Endothelial cell of umbilical vein (primary cell): ENCODE measurements around the gene IQCE. TPM values are rescaled to one million over a fixed set of nuclear protein-coding genes. Genes with fewer than 3 reads are reported as not detected.

ENCODE experiments used
- BruUV-seq: library from RNA; stranded (reverse); fragments of 400-500 nt; replicated peaks from 2 replicates; lab custom pipeline; 2021; lab: Mats Ljungman, UMichigan
- CTCF ChIA-PET: fragments of 300-600, 350-600 bp; sonication (Branson Sonifier 250); formaldehyde crosslinking; loops from one replicate; lab custom pipeline; 2021; ENCODE audit warnings: antibody characterized with exemption, inconsistent platforms; lab: Charles Lee
- POLR2A ChIA-PET: fragments of 300-600, 350-600 bp; sonication (Branson Sonifier 250); formaldehyde crosslinking; loops from one replicate; lab custom pipeline; 2021; ENCODE audit warnings: antibody characterized with exemption, inconsistent platforms; lab: Charles Lee
- DNase-seq: peaks from one replicate; pipeline ENCODE4 v3.0.0-alpha.2; 2011; ENCODE audit warnings: low read depth, low spot score
- FAIRE-seq: peaks from 2 replicates; lab custom pipeline; 2011; peaks lifted over from hg19 to GRCh38; lab: Jason Lieb, UNC
- H2AFZ ChIP-seq: 2 replicates; pipeline ENCODE4 v1.6.0; 2012; ENCODE audit warnings: low read depth, low read length, control low read depth, inconsistent platforms
- H3K27ac ChIP-seq: 2 replicates; pipeline ENCODE4 v1.5.1; 2011; ENCODE audit warnings: low read depth, mild to moderate bottlenecking, control low read depth, low read length, moderate library complexity; ENCODE audit not compliant: insufficient read depth
- H3K27me3 ChIP-seq, 2 experiments: 2 replicates each; pipeline versions ENCODE4 v1.6.0 to v1.6.1; 2011; ENCODE audit warnings: low read length in 2 of 2, mixed read lengths in 1 of 2; ENCODE audit not compliant: control insufficient read depth in 2 of 2, insufficient read depth in 2 of 2
- H3K36me3 ChIP-seq, 2 experiments: 2 replicates in 1 of 2; 3 replicates in 1 of 2; pipeline ENCODE4 v1.5.1; 2011; ENCODE audit warnings: low read length in 2 of 2, mild to moderate bottlenecking in 1 of 2, moderate library complexity in 1 of 2; ENCODE audit not compliant: control insufficient read depth in 2 of 2, insufficient read depth in 2 of 2; ENCODE audit errors: extremely low read depth in 1 of 2
- H3K4me1 ChIP-seq: 3 replicates; pipeline ENCODE4 v1.5.1; 2011; ENCODE audit warnings: mild to moderate bottlenecking, low read length; ENCODE audit not compliant: control insufficient read depth, insufficient read depth; ENCODE audit errors: extremely low read depth
- H3K4me2 ChIP-seq: 2 replicates; pipeline ENCODE4 v1.6.1; 2011; ENCODE audit warnings: low read length, control low read depth, mixed read lengths; ENCODE audit not compliant: insufficient read depth
- H3K4me3 ChIP-seq, 3 experiments: fragments of 200-600 bp in 1 of 3; sonication (generic), shearing (Covaris generic) in 1 of 3; replicated peaks in 1 of 3; 2 replicates each; pipeline ENCODE4 v1.5.1; 2011 to 2016; ENCODE audit warnings: control low read depth in 3 of 3, low read length in 3 of 3, mild to moderate bottlenecking in 2 of 3, inconsistent platforms in 1 of 3, low read depth in 1 of 3, moderate library complexity in 1 of 3; ENCODE audit not compliant: insufficient read depth in 1 of 3
- H3K79me2 ChIP-seq: 2 replicates; pipeline ENCODE4 v1.6.0; 2012; ENCODE audit warnings: low read length, inconsistent platforms; ENCODE audit not compliant: control insufficient read depth, insufficient read depth
- H3K9ac ChIP-seq: replicated peaks from 2 replicates; pipeline ENCODE3; 2011; ENCODE audit warnings: low read length, control low read depth; ENCODE audit not compliant: insufficient read depth; ENCODE audit errors: extremely low read depth
- H3K9me1 ChIP-seq: replicated peaks from 3 replicates; pipeline ENCODE4 v1.6.0; 2011; ENCODE audit warnings: mild to moderate bottlenecking, low read length; ENCODE audit not compliant: control insufficient read depth, insufficient read depth; ENCODE audit errors: extremely low read depth
- H3K9me3 ChIP-seq: replicated peaks from 2 replicates; pipeline ENCODE4 v1.5.1; 2012; ENCODE audit warnings: low read length, inconsistent platforms; ENCODE audit not compliant: control insufficient read depth, insufficient read depth
- H4K20me1 ChIP-seq: replicated peaks from 2 replicates; pipeline ENCODE3; 2011; ENCODE audit warnings: mild to moderate bottlenecking, low read length; ENCODE audit not compliant: control insufficient read depth, insufficient read depth; ENCODE audit errors: extremely low read depth
- EZH2 ChIP-seq: IDR thresholded peaks from 2 replicates; pipeline ENCODE4 v1.6.1; 2012; ENCODE audit warnings: borderline replicate concordance, low read depth, mild to moderate bottlenecking, moderate library complexity, low read length, inconsistent platforms; ENCODE audit not compliant: severe bottlenecking
- FOS ChIP-seq: IDR thresholded peaks from 2 replicates; pipeline ENCODE4 v1.6.1; 2011; ENCODE audit warnings: mild to moderate bottlenecking, low read length, moderate library complexity, borderline replicate concordance; ENCODE audit not compliant: insufficient read depth
- GATA2 ChIP-seq: IDR thresholded peaks from 2 replicates; pipeline ENCODE4 v1.7.0; 2011; ENCODE audit warnings: low read depth, mild to moderate bottlenecking, moderate library complexity, mixed read lengths, low read length; ENCODE audit not compliant: insufficient read length, insufficient read depth
- JUN ChIP-seq: IDR thresholded peaks from 2 replicates; pipeline ENCODE4 v1.6.1; 2011; ENCODE audit warnings: borderline replicate concordance, low read depth; ENCODE audit not compliant: insufficient read length, insufficient read depth
- MYC ChIP-seq: IDR thresholded peaks from one replicate; pipeline ENCODE4 v1.6.1; 2011; ENCODE audit warnings: mild to moderate bottlenecking, low read depth, low read length
- POLR2A ChIP-seq: IDR thresholded peaks from 2 replicates; pipeline ENCODE4 v1.6.1; 2012; ENCODE audit warnings: low read depth, mild to moderate bottlenecking, control low read depth, low read length
- POLR2AphosphoS5 ChIP-seq: IDR thresholded peaks from 2 replicates; pipeline ENCODE4 v1.6.1; 2012; ENCODE audit warnings: low read depth, mild to moderate bottlenecking, control low read depth, low read length, moderate library complexity; ENCODE audit not compliant: insufficient read depth
- dilution Hi-C: fragments of 300-500 bp; cut with MboI; formaldehyde crosslinking; loops from one replicate; pipeline ENCODE4 v1.15.0; 2019; ENCODE audit warnings: low sequenced_read_pairs; ENCODE audit not compliant: extremely low pct_ligation_motif_present
- intact Hi-C: fragments of 100-400 bp; cut with micrococcal nuclease; formaldehyde crosslinking; loops from one replicate; pipeline ENCODE4 v1.10.0; 2022
- polyA plus RNA-seq, 4 experiments: library from polyadenylated mRNA; depleted of rRNA in 3 of 4; stranded (reverse) in 3 of 4; unstranded in 1 of 4; fragments of >200 nt; gene quantifications; 2 replicates each; pipeline versions ENCODE4 v1.2.1 to v1.2.3, GENCODE V29; 2011 to 2012; ENCODE audit warnings: missing spikeins in 1 of 4
- total RNA-seq: library from RNA; stranded (reverse); gene quantifications from 2 replicates; pipeline ENCODE4 v1.2.3, GENCODE V29; 2021
- TF ChIP-seq, protein P1 (sequence below), 2 donors: IDR thresholded peaks; 1 replicate in 1 of 2; 2 replicates in 1 of 2; pipeline ENCODE4 v1.5.1; 2011; ENCODE audit warnings: low read length in 2 of 2, mild to moderate bottlenecking in 2 of 2, moderate library complexity in 2 of 2, control low read depth in 1 of 2, inconsistent platforms in 1 of 2, low read depth in 1 of 2; ENCODE audit not compliant: insufficient read depth in 1 of 2; ENCODE audit errors: extremely low read depth in 1 of 2
- TF ChIP-seq, protein P2 (sequence below): IDR thresholded peaks from 2 replicates; pipeline ENCODE4 v1.6.1; 2011; ENCODE audit not compliant: insufficient read depth, insufficient read length

The IQCE gene
- total and polyA plus RNA-seq, 2 donors (not counting 3 experiments of a cell fraction or from before 2014, with no cell fraction given): 4.9 to 14.5 TPM

DNA sequence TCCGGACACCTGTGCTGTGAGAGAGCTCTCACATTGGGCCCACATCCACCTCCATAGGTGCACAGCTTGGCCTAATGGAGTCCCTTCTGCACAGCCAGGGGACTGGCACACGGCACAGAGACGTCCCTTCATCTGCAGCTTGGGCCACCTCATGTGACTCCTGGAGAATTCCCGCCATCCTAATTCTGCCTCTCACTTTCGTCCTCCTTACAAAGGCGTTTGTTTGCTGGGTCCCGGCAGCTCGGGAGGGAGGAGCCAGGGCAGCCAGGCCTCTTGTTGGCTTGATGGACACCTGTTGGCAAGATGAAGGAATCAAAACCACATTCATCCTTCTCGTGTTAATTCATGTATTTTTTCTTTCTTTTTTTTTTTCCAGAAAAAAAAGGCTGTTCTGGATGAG lies 42.3 kb downstream of the IQCE start:
- Histone ChIP-seq H3K9me3 (no peaks in the 10 kb centered on the region), H3K79me2 (no peaks in the 10 kb centered on the region), H3K27ac (no peak overlapping the region), H3K9ac (no peak overlapping the region), H3K4me3 (no peak overlapping the region), H3K27me3 (no peaks in the 10 kb centered on the region), H3K36me3 (peaks cover 0 to 9% of the 10 kb centered on the region in 2 experiments), H3K4me2 (no peak overlapping the region), H3K9me1 (no peaks in the 10 kb centered on the region), H4K20me1 (no peaks in the 10 kb centered on the region), H3K4me1 (no peaks in the 10 kb centered on the region), H2AFZ (no peak overlapping the region)
- DNase-seq (no peak), FAIRE-seq (no peak)
- BruUV-seq: no TSS peak
- CTCF ChIA-PET: interaction anchor here (1.3 kb wide), 1 partner anchor 8 kb away, joined by 3 read pairs; no protein-coding TSS in a partner anchor
- TF ChIP-seq MYC (no peak), JUN (no peak), POLR2A (no peak)
- POLR2A ChIA-PET: no interaction called here
- dilution Hi-C loops (no loop called here), intact Hi-C loops (no loop called here)

DNA sequence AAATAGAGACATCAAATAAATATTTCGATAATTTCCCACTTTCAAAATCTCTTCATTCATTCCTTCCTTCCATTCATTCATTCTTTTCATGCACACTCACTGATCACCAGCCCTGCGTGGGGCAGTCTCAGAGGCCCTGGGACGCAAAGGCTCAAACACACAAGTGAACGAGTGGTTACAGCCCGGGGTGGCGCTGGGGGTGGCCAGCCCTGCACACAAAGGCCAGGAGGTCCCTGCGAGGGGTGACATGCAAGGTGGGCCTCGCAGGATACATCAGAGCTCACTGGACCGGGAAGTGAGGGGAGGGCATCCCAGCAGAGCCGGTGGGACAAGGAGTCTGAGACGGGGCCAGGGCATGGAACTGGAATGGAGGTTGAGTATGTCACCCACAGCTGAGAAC lies 43.1 kb downstream of the IQCE start:
- dilution Hi-C loops (no loop called here), intact Hi-C loops (no loop called here)
- peaks cover 0 to 7% of the 10 kb centered on the region in 2 experiments for H3K36me3 ChIP-seq
- BruUV-seq: no TSS peak
- H3K9me1 ChIP-seq: no peaks in the 10 kb centered on the region
- TF ChIP-seq EZH2 (no peak), POLR2A (no peak), GATA2 (no peak), MYC (no peak), POLR2AphosphoS5 (no peak), JUN (no peak), FOS (no peak)
- TF ChIP-seq, protein P1, sequence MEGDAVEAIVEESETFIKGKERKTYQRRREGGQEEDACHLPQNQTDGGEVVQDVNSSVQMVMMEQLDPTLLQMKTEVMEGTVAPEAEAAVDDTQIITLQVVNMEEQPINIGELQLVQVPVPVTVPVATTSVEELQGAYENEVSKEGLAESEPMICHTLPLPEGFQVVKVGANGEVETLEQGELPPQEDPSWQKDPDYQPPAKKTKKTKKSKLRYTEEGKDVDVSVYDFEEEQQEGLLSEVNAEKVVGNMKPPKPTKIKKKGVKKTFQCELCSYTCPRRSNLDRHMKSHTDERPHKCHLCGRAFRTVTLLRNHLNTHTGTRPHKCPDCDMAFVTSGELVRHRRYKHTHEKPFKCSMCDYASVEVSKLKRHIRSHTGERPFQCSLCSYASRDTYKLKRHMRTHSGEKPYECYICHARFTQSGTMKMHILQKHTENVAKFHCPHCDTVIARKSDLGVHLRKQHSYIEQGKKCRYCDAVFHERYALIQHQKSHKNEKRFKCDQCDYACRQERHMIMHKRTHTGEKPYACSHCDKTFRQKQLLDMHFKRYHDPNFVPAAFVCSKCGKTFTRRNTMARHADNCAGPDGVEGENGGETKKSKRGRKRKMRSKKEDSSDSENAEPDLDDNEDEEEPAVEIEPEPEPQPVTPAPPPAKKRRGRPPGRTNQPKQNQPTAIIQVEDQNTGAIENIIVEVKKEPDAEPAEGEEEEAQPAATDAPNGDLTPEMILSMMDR (IDR thresholded peaks at IDR 0.05; ENCODE audit: extremely low read depth in 1 of 2, insufficient read depth in 1 of 2, low read depth in 1 of 2, low read length in 2 of 2): no peak
- TF ChIP-seq, protein P2, sequence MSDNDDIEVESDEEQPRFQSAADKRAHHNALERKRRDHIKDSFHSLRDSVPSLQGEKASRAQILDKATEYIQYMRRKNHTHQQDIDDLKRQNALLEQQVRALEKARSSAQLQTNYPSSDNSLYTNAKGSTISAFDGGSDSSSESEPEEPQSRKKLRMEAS: no peak
- H3K4me2 ChIP-seq: no peak overlapping the region
- no peak overlapping the region for H2AFZ ChIP-seq
- no peaks in the 10 kb centered on the region for H3K9me3 ChIP-seq
- DNase-seq: no peak
- no peaks in the 10 kb centered on the region for H3K27me3 ChIP-seq
- H3K4me1 ChIP-seq: peaks cover 3% of the 10 kb centered on the region
- H3K9ac ChIP-seq: no peak overlapping the region
- H4K20me1 ChIP-seq: no peaks in the 10 kb centered on the region
- FAIRE-seq: no peak
- ChIA-PET CTCF (interaction anchor here (1.2 to 1.5 kb wide), 2 partner anchors 79 to 124 kb away, joined by 3 read pairs; no protein-coding TSS in a partner anchor), POLR2A (no interaction called here)
- no peak overlapping the region for H3K4me3 ChIP-seq
- no peaks in the 10 kb centered on the region for H3K79me2 ChIP-seq
- H3K27ac ChIP-seq: no peak overlapping the region
